ENCODE measurements around the gene TSPY2.
"Not testable (repeated sequence)": the region's sequence is repeated elsewhere in the genome, so short reads cannot be mapped to it uniquely, and the experiment has no call there.

TSPY2 gene, protein sequence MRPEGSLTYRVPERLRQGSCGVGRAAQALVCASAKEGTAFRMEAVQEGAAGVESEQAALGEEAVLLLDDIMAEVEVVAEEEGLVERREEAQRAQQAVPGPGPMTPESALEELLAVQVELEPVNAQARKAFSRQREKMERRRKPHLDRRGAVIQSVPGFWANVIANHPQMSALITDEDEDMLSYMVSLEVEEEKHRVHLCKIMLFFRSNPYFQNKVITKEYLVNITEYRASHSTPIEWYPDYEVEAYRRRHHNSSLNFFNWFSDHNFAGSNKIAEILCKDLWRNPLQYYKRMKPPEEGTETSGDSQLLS

GRCh38 chrY:6245923-6246322 is at the start of gene TSPY2:
TSPY2 (plus strand) TSS chrY:6246223; CDS start chrY:6246269, 46 bp downstream.
- H3K4me3 ChIP-seq (ENCODE audit: low read depth, low read length); H3K27me3 ChIP-seq (ENCODE audit: control insufficient read depth, insufficient read depth, low read length); H3K9me3 ChIP-seq (ENCODE audit: control insufficient read depth, insufficient read depth, low read depth, low read length); H3K27ac ChIP-seq (ENCODE audit: low read depth, low read length); H3K9ac ChIP-seq (ENCODE audit: low read length); H3K36me3 ChIP-seq (ENCODE audit: control insufficient read depth, insufficient read depth, low read length); H3K4me1 ChIP-seq (ENCODE audit: control insufficient read depth, insufficient read depth, low read length): not testable (repeated sequence)

- H3K9ac ChIP-seq (ENCODE audit: low read length); H3K4me3 ChIP-seq (ENCODE audit: low read depth, low read length); H3K27me3 ChIP-seq (ENCODE audit: control insufficient read depth, insufficient read depth, low read length); H3K4me1 ChIP-seq (ENCODE audit: control insufficient read depth, insufficient read depth, low read length); H3K27ac ChIP-seq (ENCODE audit: low read depth, low read length); H3K36me3 ChIP-seq (ENCODE audit: control insufficient read depth, insufficient read depth, low read length); H3K9me3 ChIP-seq (ENCODE audit: control insufficient read depth, insufficient read depth, low read depth, low read length): not testable (repeated sequence)
Measured at GRCh38 chrY:6209565-6209964, 36.5 kb upstream of the TSPY2 start.

DNA sequence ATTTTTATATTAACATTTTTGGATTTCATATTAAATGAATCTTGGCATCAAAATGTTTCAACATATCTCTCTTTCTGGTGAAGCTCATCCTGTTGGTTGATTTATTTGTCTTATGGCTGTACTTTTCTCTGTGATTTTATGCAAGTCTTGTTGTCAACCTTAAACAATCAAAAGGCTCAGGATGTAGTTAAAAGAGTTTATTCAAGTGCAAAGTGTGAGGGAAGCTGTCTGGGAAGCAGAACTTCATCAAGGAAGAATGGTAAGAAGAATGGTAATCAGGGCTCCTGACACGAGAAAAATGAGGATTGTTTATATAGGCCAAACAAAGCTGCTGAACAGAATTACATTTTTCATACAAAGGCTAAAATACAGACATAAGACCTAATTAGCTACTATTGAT is 29.0 kb upstream of the TSPY2 start:
- not testable (repeated sequence) for H3K4me3 ChIP-seq (ENCODE audit: low read depth, low read length); H3K4me1 ChIP-seq (ENCODE audit: control insufficient read depth, insufficient read depth, low read length); H3K9me3 ChIP-seq (ENCODE audit: control insufficient read depth, insufficient read depth, low read depth, low read length); H3K27ac ChIP-seq (ENCODE audit: low read depth, low read length); H3K9ac ChIP-seq (ENCODE audit: low read length); H3K27me3 ChIP-seq (ENCODE audit: control insufficient read depth, insufficient read depth, low read length); H3K36me3 ChIP-seq (ENCODE audit: control insufficient read depth, insufficient read depth, low read length)

DNA sequence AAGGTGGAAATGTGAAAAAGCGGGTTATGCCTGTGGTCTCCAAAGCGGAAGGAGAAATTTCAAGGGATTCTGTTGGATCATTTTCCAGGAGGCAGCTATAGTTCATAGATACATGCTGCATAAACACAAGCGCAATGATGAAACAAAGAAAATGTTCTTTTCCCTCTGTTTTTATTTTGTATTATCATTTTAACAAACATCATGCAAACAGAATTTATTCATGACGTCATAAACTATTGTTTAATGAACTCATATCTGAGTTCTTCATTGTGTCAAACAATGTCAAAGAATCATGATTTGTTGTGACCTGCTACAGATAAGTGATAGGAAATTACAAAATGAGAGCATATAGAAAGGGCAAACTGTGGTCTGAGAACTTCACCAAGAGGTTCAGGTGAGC is 23.8 kb downstream of the TSPY2 start:
- H3K36me3 ChIP-seq (ENCODE audit: control insufficient read depth, insufficient read depth, low read length); H3K4me1 ChIP-seq (ENCODE audit: control insufficient read depth, insufficient read depth, low read length); H3K9me3 ChIP-seq (ENCODE audit: control insufficient read depth, insufficient read depth, low read depth, low read length); H3K4me3 ChIP-seq (ENCODE audit: low read depth, low read length); H3K27ac ChIP-seq (ENCODE audit: low read depth, low read length); H3K27me3 ChIP-seq (ENCODE audit: control insufficient read depth, insufficient read depth, low read length); H3K9ac ChIP-seq (ENCODE audit: low read length): not testable (repeated sequence)
